Measurements from ENCODE around the gene SEC14L2. TPM values are rescaled to one million over a fixed set of nuclear protein-coding genes. Genes with fewer than 3 reads are reported as not detected.

The SEC14L2 gene
- total and polyA plus RNA-seq, 2 donors (not counting 3 experiments of a cell fraction or from before 2014, with no cell fraction given), result 22.5 to 28.8 TPM

GRCh38 chr22:30371981-30372380, 24.8 kb upstream of the SEC14L2 start:
- Histone ChIP-seq H3K9ac (replicated peaks; ENCODE audit: extremely low read depth, insufficient read depth, low read length) (no peak overlapping the region), H3K36me3 (ENCODE audit: control insufficient read depth in 2 of 2, extremely low read depth in 1 of 2, insufficient read depth in 2 of 2, low read length in 2 of 2) (no peaks in the 10 kb centered on the region), H3K27ac (ENCODE audit: insufficient read depth, low read depth, low read length) (no peak overlapping the region), H3K27me3 (ENCODE audit: control insufficient read depth in 2 of 2, insufficient read depth in 2 of 2, low read length in 2 of 2) (no peaks in the 10 kb centered on the region), H4K20me1 (replicated peaks; ENCODE audit: control insufficient read depth, extremely low read depth, insufficient read depth, low read length) (no peaks in the 10 kb centered on the region), H3K4me2 (ENCODE audit: insufficient read depth, low read length) (no peak overlapping the region), H3K4me3 (replicated peaks in 1 of 3; ENCODE audit: insufficient read depth in 1 of 3, low read depth in 1 of 3, low read length in 3 of 3) (no peak overlapping the region), H2AFZ (ENCODE audit: low read depth, low read length) (no peak overlapping the region), H3K4me1 (ENCODE audit: control insufficient read depth, extremely low read depth, insufficient read depth, low read length) (no peaks in the 10 kb centered on the region), H3K79me2 (ENCODE audit: control insufficient read depth, insufficient read depth, low read length) (no peaks in the 10 kb centered on the region), H3K9me1 (replicated peaks; ENCODE audit: control insufficient read depth, extremely low read depth, insufficient read depth, low read length) (no peaks in the 10 kb centered on the region), H3K9me3 (replicated peaks; ENCODE audit: control insufficient read depth, insufficient read depth, low read length) (no peaks in the 10 kb centered on the region)
- DNase-seq (ENCODE audit: low read depth, low spot score) (no peak), FAIRE-seq (no peak)
- ChIA-PET POLR2A (no interaction called here), CTCF (interaction anchor here (1.0 to 2.7 kb wide), 2 partner anchors 16 to 84 kb away, joined by 3 to 6 read pairs; partner anchors contain the start of gene RNF215)
- no TSS peak for BruUV-seq (replicated peaks)
- intact Hi-C loops (cut with micrococcal nuclease) (no loop called here), dilution Hi-C loops (cut with MboI; ENCODE audit: extremely low pct_ligation_motif_present, low sequenced_read_pairs) (no loop called here)
- TF ChIP-seq POLR2A (IDR thresholded peaks at IDR 0.05; ENCODE audit: low read depth, low read length) (no peak), POLR2AphosphoS5 (IDR thresholded peaks at IDR 0.05; ENCODE audit: insufficient read depth, low read depth, low read length) (no peak), GATA2 (IDR thresholded peaks at IDR 0.05; ENCODE audit: insufficient read depth, insufficient read length, low read depth, low read length) (no peak), FOS (IDR thresholded peaks at IDR 0.05; ENCODE audit: borderline replicate concordance, insufficient read depth, low read length) (no peak), EZH2 (IDR thresholded peaks at IDR 0.05; ENCODE audit: borderline replicate concordance, low read depth, low read length, severe bottlenecking) (no peak), MYC (IDR thresholded peaks at IDR 0.05; ENCODE audit: low read depth, low read length) (no peak), JUN (IDR thresholded peaks at IDR 0.05; ENCODE audit: borderline replicate concordance, insufficient read depth, insufficient read length, low read depth) (no peak)
- TF ChIP-seq, protein P1, sequence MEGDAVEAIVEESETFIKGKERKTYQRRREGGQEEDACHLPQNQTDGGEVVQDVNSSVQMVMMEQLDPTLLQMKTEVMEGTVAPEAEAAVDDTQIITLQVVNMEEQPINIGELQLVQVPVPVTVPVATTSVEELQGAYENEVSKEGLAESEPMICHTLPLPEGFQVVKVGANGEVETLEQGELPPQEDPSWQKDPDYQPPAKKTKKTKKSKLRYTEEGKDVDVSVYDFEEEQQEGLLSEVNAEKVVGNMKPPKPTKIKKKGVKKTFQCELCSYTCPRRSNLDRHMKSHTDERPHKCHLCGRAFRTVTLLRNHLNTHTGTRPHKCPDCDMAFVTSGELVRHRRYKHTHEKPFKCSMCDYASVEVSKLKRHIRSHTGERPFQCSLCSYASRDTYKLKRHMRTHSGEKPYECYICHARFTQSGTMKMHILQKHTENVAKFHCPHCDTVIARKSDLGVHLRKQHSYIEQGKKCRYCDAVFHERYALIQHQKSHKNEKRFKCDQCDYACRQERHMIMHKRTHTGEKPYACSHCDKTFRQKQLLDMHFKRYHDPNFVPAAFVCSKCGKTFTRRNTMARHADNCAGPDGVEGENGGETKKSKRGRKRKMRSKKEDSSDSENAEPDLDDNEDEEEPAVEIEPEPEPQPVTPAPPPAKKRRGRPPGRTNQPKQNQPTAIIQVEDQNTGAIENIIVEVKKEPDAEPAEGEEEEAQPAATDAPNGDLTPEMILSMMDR (IDR thresholded peaks at IDR 0.05; ENCODE audit: extremely low read depth in 1 of 2, insufficient read depth in 1 of 2, low read depth in 1 of 2, low read length in 2 of 2), result no peak
- TF ChIP-seq, protein P2, sequence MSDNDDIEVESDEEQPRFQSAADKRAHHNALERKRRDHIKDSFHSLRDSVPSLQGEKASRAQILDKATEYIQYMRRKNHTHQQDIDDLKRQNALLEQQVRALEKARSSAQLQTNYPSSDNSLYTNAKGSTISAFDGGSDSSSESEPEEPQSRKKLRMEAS (IDR thresholded peaks at IDR 0.05; ENCODE audit: insufficient read depth, insufficient read length), result no peak

All from endothelial cell of umbilical vein (primary cell).